GM12878 (cell line): ENCODE data around the gene YBEY. TPM values are rescaled to one million over a fixed set of nuclear protein-coding genes. Genes with fewer than 3 reads are reported as not detected.
"Not testable (repeated sequence)": the region's sequence is repeated elsewhere in the genome, so short reads cannot be mapped to it uniquely, and the experiment has no call there.

ENCODE experiments used
- ATAC-seq: fragments of 200-7000 bp; cut with Tn5 transposase; 3 replicates; pipeline ENCODE4 v1.9.1; 2020; ENCODE audit warnings: mild to moderate bottlenecking, moderate library complexity
- BruUV-seq: library from RNA; stranded (reverse); fragments of 400-500 nt; replicated peaks from 2 replicates; lab custom pipeline; 2021; lab: Mats Ljungman, UMichigan
- CTCF ChIA-PET: fragments of 300-600 bp; sonication (Branson Sonifier 250); formaldehyde crosslinking; extraction: SDS; loops from one replicate; lab custom pipeline; 2021; ENCODE audit warnings: inconsistent platforms; lab: Yijun Ruan, JAX
- POLR2A ChIA-PET: fragments of 350-600 bp; formaldehyde crosslinking; extraction: SDS; loops from one replicate; lab custom pipeline; 2021; ENCODE audit warnings: inconsistent platforms; lab: Charles Lee
- RAD21 ChIA-PET: fragments of 300-600 bp; sonication (Branson Sonifier 250); formaldehyde crosslinking; loops from one replicate; lab custom pipeline; 2023; ENCODE audit warnings: antibody characterized with exemption; ENCODE audit not compliant: unreplicated experiment; lab: Charles Lee
- SMC1A ChIA-PET: fragments of 300-600 bp; sonication (Branson Sonifier 250); formaldehyde crosslinking; loops from one replicate; lab custom pipeline; 2023; ENCODE audit not compliant: unreplicated experiment, uncharacterized antibody; lab: Charles Lee
- DNase-seq: peaks from one replicate; pipeline ENCODE4 v3.0.0-alpha.2; 2011; ENCODE audit warnings: low read depth, low spot score
- FAIRE-seq: peaks from 3 replicates; lab custom pipeline; 2011; peaks lifted over from hg19 to GRCh38; lab: Jason Lieb, UNC
- H2AFZ ChIP-seq: 2 replicates; pipeline ENCODE4 v1.6.0; 2011; ENCODE audit warnings: low read depth, low read length, control low read depth; ENCODE audit not compliant: control insufficient read depth
- H3K27ac ChIP-seq: 2 replicates; pipeline ENCODE4 v1.5.1; 2011; ENCODE audit warnings: control low read depth; ENCODE audit not compliant: control insufficient read depth, insufficient read depth
- H3K27me3 ChIP-seq, 2 experiments: replicated peaks in 1 of 2; 2 replicates each; pipeline versions ENCODE4 v1.6.0 to v1.6.1; 2011; ENCODE audit warnings: low read length in 1 of 2; ENCODE audit not compliant: control insufficient read depth in 2 of 2, insufficient read depth in 2 of 2
- H3K36me3 ChIP-seq, 2 experiments: 2 replicates each; pipeline ENCODE4 v1.5.1; 2011; ENCODE audit warnings: low read length in 1 of 2; ENCODE audit not compliant: control insufficient read depth in 2 of 2, insufficient read depth in 2 of 2
- H3K4me1 ChIP-seq: 2 replicates; pipeline ENCODE4 v1.6.1; 2011; ENCODE audit warnings: mild to moderate bottlenecking, low read length, moderate library complexity, mixed read lengths; ENCODE audit not compliant: control insufficient read depth, insufficient read depth
- H3K4me2 ChIP-seq: 2 replicates; pipeline ENCODE4 v1.6.0; 2011; ENCODE audit warnings: control low read depth; ENCODE audit not compliant: control insufficient read depth, insufficient read depth
- H3K4me3 ChIP-seq: fragments of 200-600 bp; sonication (generic); 2 replicates; pipeline ENCODE4 v1.5.1; 2016
- H3K79me2 ChIP-seq: 2 replicates; pipeline ENCODE4 v1.6.0; 2011; ENCODE audit warnings: low read length; ENCODE audit not compliant: control insufficient read depth, insufficient read depth
- H3K9ac ChIP-seq: 2 replicates; pipeline ENCODE4 v1.8.0; 2011; ENCODE audit warnings: low read length, control low read depth, mixed read lengths; ENCODE audit not compliant: control insufficient read depth, insufficient read depth
- H3K9me3 ChIP-seq: replicated peaks from 3 replicates; pipeline ENCODE4 v1.5.1; 2011; ENCODE audit warnings: mild to moderate bottlenecking, low read length; ENCODE audit not compliant: control insufficient read depth, insufficient read depth
- H4K20me1 ChIP-seq: 2 replicates; pipeline ENCODE4 v1.6.0; 2011; ENCODE audit not compliant: control insufficient read depth, insufficient read depth
- ASH2L ChIP-seq: fragments of 300-600, 200-600 bp; sonication (generic); IDR thresholded peaks from 2 replicates; pipeline ENCODE4 v1.6.1; 2017; ENCODE audit warnings: low read depth, mild to moderate bottlenecking, borderline replicate concordance
- EZH2 ChIP-seq: IDR thresholded peaks from 2 replicates; pipeline ENCODE4 v1.6.1; 2012; ENCODE audit warnings: low read depth, mild to moderate bottlenecking, control low read depth, inconsistent platforms, low read length, borderline replicate concordance; ENCODE audit not compliant: control insufficient read depth
- REST ChIP-seq: IDR thresholded peaks from 2 replicates; pipeline ENCODE4 v1.6.1; 2012; ENCODE audit warnings: mild to moderate bottlenecking, low read depth, low read length
- WGBS: methylation state at CpG from one replicate; pipeline ENCODE4 v1.1.6; 2016; ENCODE audit warnings: low lambda C conversion rate; ENCODE audit not compliant: insufficient replicate concordance, insufficient coverage; ENCODE audit errors: missing lambda C conversion rate; 5-methylcytosine and 5-hydroxymethylcytosine counted together
- in situ Hi-C: fragments of 300-500 bp; cut with MboI; formaldehyde crosslinking; loops from 9 replicates; pipeline ENCODE4 v1.14.3; 2018; ENCODE audit warnings: mixed read lengths
- intact Hi-C: fragments of 100-400 bp; cut with micrococcal nuclease; formaldehyde crosslinking; loops from one replicate; pipeline ENCODE4 v1.14.2; 2022; ENCODE audit not compliant: unreplicated experiment
- polyA plus RNA-seq, 11 experiments: library from polyadenylated mRNA; depleted of rRNA in 4 of 11; unstranded in 6 of 11; stranded (reverse) in 5 of 11; fragments of >200 nt; fragmentation: Nextera tagmentation in 4 of 11; fragmentation: Illumina TruSeq in 1 of 11; extraction: Ambion mirVana in 4 of 11; extraction: Trizol in 1 of 11; gene quantifications; 1 replicate in 1 of 11; 2 replicates in 10 of 11; pipeline versions ENCODE4 v1.2.1 to v1.2.3, GENCODE V29; 2011 to 2016; ENCODE audit warnings: inconsistent platforms in 2 of 11, missing spikeins in 2 of 11, low read depth in 1 of 11
- total RNA-seq, 4 experiments: library from RNA; depleted of rRNA in 3 of 4; stranded (reverse); fragments of >200 nt in 3 of 4; fragmentation: Illumina TruSeq in 1 of 4; extraction: Trizol in 1 of 4; gene quantifications; 2 replicates each; pipeline versions ENCODE4 v1.2.1 to v1.2.3, GENCODE V29; 2013 to 2021

Gene YBEY
- total and polyA plus RNA-seq, 10 of the 15 experiments (the other 5 are each of a cell fraction or from before 2014, with no cell fraction given) = 6.5 to 31.4 (median 18.5) TPM

- TF ChIP-seq REST = no peak
These were observed 22.3 kb downstream of the YBEY start (continued) for GRCh38 chr21:46308431-46308830.

- in situ Hi-C loops, SMC1A ChIA-PET, H3K9me3 ChIP-seq, POLR2A ChIA-PET, H3K4me3 ChIP-seq, RAD21 ChIA-PET, H3K4me2 ChIP-seq, H3K27ac ChIP-seq, BruUV-seq, H3K4me1 ChIP-seq, intact Hi-C loops, DNase-seq, ATAC-seq, H3K9ac ChIP-seq, H3K36me3 ChIP-seq, H3K79me2 ChIP-seq, H2AFZ ChIP-seq, H4K20me1 ChIP-seq, H3K27me3 ChIP-seq, FAIRE-seq: not testable (repeated sequence)
- CTCF ChIA-PET = interaction anchor here (0.6 kb wide), 1 partner anchor 58 kb away, joined by 3 read pairs; no protein-coding TSS in a partner anchor
- 94% methylated on average over 8 of the region's 8 CpGs for WGBS
These were observed 24.1 kb downstream of the YBEY start for GRCh38 chr21:46310260-46310659.

- SMC1A ChIA-PET = no interaction called here
- in situ Hi-C loops = no loop called here
- TF ChIP-seq ASH2L = no peak
- no peak for TF ChIP-seq EZH2
- no peak for TF ChIP-seq REST
These were observed 25.4 kb downstream of the YBEY start for GRCh38 chr21:46311568-46311967.

More at GRCh38 chr21:46311568-46311967, 25.4 kb downstream of the YBEY start:
- ATAC-seq = no peak
- Histone ChIP-seq H3K4me3 (no peak overlapping the region), H3K27me3 (no peaks in the 10 kb centered on the region), H3K9me3 (no peaks in the 10 kb centered on the region), H4K20me1 (no peaks in the 10 kb centered on the region), H3K4me1 (no peaks in the 10 kb centered on the region), H3K9ac (no peak overlapping the region), H3K27ac (no peak overlapping the region), H3K36me3 (no peaks in the 10 kb centered on the region; a peak in 2 of 4 replicates), H2AFZ (no peak overlapping the region), H3K4me2 (no peak overlapping the region), H3K79me2 (no peaks in the 10 kb centered on the region)
- no peak for DNase-seq
- FAIRE-seq = no peak
- ChIA-PET RAD21 (no interaction called here), CTCF (no interaction called here), POLR2A (no interaction called here)
- intact Hi-C loops = no loop called here
- BruUV-seq = no TSS peak
